HUES64 (cell line): Measurements from ENCODE around the gene DNAH8.

ENCODE experiments used
- H3K27ac ChIP-seq: 2 replicates; pipeline ENCODE4 v1.7.0; 2013; ENCODE audit warnings: low read depth, low read length, inconsistent platforms
- H3K27me3 ChIP-seq: 2 replicates; pipeline ENCODE4 v1.6.1; 2013; ENCODE audit warnings: mild to moderate bottlenecking, low read length; ENCODE audit not compliant: insufficient read depth
- H3K36me3 ChIP-seq: 2 replicates; pipeline ENCODE4 v1.6.1; 2013; ENCODE audit warnings: mild to moderate bottlenecking, low read length; ENCODE audit not compliant: insufficient read depth
- H3K4me1 ChIP-seq: 2 replicates; pipeline ENCODE4 v1.6.1; 2013; ENCODE audit warnings: mild to moderate bottlenecking, low read length, moderate library complexity; ENCODE audit not compliant: insufficient read depth
- H3K4me3 ChIP-seq: 2 replicates; pipeline ENCODE4 v1.5.1; 2013; ENCODE audit warnings: mild to moderate bottlenecking, low read length, moderate library complexity
- H3K9ac ChIP-seq: 2 replicates; pipeline ENCODE4 v1.6.1; 2013; ENCODE audit warnings: mild to moderate bottlenecking, low read depth, low read length
- H3K9me3 ChIP-seq: 2 replicates; pipeline ENCODE4 v1.6.1; 2013; ENCODE audit warnings: low read depth, low read length; ENCODE audit not compliant: insufficient read depth
- WGBS: fragments of 150-250, 120-280 bp; methylation state at CpG from one replicate; pipeline ENCODE4 v1.1.7; 2013; ENCODE audit warnings: missing lambda C conversion rate; 5-methylcytosine and 5-hydroxymethylcytosine counted together

DNAH8 gene

GRCh38 chr6:38976801-38977500 is 261.8 kb downstream of the DNAH8 start:
- peaks cover 14% of the 10 kb centered on the region for H3K4me1 ChIP-seq
- H3K27me3 ChIP-seq: no peaks in the 10 kb centered on the region
- H3K27ac ChIP-seq: no peak overlapping the region
- no peak overlapping the region for H3K9ac ChIP-seq
- no peaks in the 10 kb centered on the region for H3K9me3 ChIP-seq
- H3K36me3 ChIP-seq: no peaks in the 10 kb centered on the region
- H3K4me3 ChIP-seq: no peak overlapping the region
- WGBS: 66% methylated on average over 6 of the region's 6 CpGs

DNA sequence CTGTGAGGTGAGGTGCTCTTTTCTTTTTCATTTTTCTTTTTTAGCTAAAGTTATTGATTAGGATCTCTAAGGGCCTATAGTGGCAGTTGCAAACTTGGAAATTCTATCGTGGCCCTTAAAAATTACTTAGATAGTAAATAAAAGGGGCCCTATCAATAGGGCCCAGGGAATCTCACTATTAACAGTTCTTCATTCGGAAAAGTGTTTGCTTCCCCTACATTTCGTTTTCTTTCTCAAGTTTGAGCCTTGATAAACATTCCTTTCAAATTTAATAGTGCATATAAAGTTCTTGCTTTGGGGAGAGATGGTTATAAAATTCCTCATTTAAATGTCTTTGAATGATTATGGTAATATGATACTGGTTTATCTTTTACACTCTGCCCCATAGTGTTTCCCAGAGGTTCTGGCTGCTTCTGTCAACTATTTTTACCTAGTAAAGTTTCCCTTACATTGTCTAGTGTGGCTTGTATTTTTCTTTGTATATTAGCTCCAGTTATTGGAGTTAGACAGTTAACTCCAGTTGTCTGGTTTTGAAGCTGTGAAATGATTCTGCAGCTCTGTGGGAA is 263.1 kb downstream of the DNAH8 start:
- H3K9ac ChIP-seq: no peak overlapping the region
- WGBS: 79% methylated on average over 3 of the region's 3 CpGs
- H3K36me3 ChIP-seq: no peaks in the 10 kb centered on the region
- H3K4me3 ChIP-seq: no peak overlapping the region
- no peaks in the 10 kb centered on the region for H3K27me3 ChIP-seq
- peaks cover 22% of the 10 kb centered on the region for H3K4me1 ChIP-seq
- H3K27ac ChIP-seq: no peak overlapping the region
- no peaks in the 10 kb centered on the region for H3K9me3 ChIP-seq

- no peak overlapping the region for H3K4me3 ChIP-seq
- no peak overlapping the region for H3K27ac ChIP-seq
- no peak overlapping the region for H3K9ac ChIP-seq
- H3K27me3 ChIP-seq: no peaks in the 10 kb centered on the region
- no peaks in the 10 kb centered on the region for H3K9me3 ChIP-seq
- no peaks in the 10 kb centered on the region for H3K36me3 ChIP-seq
- 38% methylated on average over 2 of the region's 2 CpGs for WGBS
- peaks cover 12% of the 10 kb centered on the region for H3K4me1 ChIP-seq
These were observed 267.4 kb downstream of the DNAH8 start for GRCh38 chr6:38982470-38982869.

DNA sequence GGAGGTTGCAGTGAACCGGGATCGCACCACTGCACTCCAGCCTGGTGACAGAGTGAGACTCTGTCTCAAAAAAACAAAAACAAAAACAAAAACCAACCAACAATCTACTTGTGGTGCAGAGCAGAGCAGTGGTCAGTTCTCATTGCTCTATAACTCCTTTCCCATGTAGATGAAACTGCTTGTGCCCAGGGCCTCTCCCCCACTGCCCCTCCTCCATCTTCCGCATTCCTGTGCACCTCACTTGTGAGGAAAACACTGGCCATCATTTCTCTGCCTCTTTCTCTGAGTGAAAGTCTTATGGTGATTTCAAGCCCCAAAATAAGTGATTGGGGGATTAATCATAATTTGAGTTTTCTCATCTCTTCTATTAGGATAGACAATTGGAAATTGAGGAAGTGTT is 269.6 kb downstream of the DNAH8 start:
- Histone ChIP-seq H3K36me3 (no peaks in the 10 kb centered on the region), H3K9ac (no peak overlapping the region), H3K27me3 (no peaks in the 10 kb centered on the region), H3K27ac (no peak overlapping the region), H3K4me3 (no peak overlapping the region), H3K4me1 (peaks cover 8% of the 10 kb centered on the region), H3K9me3 (no peaks in the 10 kb centered on the region)
- 81% methylated on average over 3 of the region's 3 CpGs for WGBS

GRCh38 chr6:38985839-38986238 is 270.7 kb downstream of the DNAH8 start:
- no peak overlapping the region for H3K9ac ChIP-seq
- H3K4me3 ChIP-seq: no peak overlapping the region
- H3K4me1 ChIP-seq: peaks cover 8% of the 10 kb centered on the region
- WGBS: 89% methylated on average over 2 of the region's 3 CpGs
- H3K9me3 ChIP-seq: no peaks in the 10 kb centered on the region
- H3K27me3 ChIP-seq: no peaks in the 10 kb centered on the region; the same call in 1 of the 2 replicates
- no peaks in the 10 kb centered on the region for H3K36me3 ChIP-seq
- H3K27ac ChIP-seq: no peak overlapping the region

DNA sequence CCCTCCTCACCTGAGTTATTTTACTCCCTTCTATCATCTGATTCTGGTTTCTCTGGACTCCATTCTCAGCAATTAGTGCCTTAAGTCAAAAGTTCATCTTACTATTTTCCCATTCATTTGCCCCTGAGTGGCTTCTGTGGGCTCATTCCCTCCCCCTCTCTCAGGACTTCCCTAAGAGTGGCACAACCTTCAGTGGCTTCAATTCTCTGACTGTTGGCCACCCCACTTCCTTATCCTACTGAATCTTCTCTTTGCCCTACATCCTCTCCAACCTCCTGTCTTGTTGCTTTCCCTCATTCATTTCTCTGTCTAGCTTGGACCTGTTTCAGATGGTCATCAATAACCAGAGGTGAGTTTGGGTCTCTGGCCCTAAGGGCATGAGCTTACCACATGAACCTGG is 272.4 kb downstream of the DNAH8 start:
- Histone ChIP-seq H3K36me3 (no peaks in the 10 kb centered on the region), H3K4me3 (no peak overlapping the region), H3K27me3 (no peaks in the 10 kb centered on the region; the same call in 1 of the 2 replicates), H3K27ac (no peak overlapping the region), H3K9ac (no peak overlapping the region), H3K9me3 (no peaks in the 10 kb centered on the region), H3K4me1 (peaks cover 3% of the 10 kb centered on the region; the same call in 1 of the 2 replicates)

- Histone ChIP-seq H3K27ac (no peak overlapping the region), H3K9me3 (no peaks in the 10 kb centered on the region), H3K4me1 (no peaks in the 10 kb centered on the region; the same call in 1 of the 2 replicates), H3K27me3 (no peaks in the 10 kb centered on the region; the same call in 1 of the 2 replicates), H3K4me3 (no peak overlapping the region), H3K36me3 (no peaks in the 10 kb centered on the region), H3K9ac (no peak overlapping the region)
- 78% methylated on average over 8 of the region's 8 CpGs for WGBS
These were observed 273.8 kb downstream of the DNAH8 start for GRCh38 chr6:38988736-38989449.

DNA sequence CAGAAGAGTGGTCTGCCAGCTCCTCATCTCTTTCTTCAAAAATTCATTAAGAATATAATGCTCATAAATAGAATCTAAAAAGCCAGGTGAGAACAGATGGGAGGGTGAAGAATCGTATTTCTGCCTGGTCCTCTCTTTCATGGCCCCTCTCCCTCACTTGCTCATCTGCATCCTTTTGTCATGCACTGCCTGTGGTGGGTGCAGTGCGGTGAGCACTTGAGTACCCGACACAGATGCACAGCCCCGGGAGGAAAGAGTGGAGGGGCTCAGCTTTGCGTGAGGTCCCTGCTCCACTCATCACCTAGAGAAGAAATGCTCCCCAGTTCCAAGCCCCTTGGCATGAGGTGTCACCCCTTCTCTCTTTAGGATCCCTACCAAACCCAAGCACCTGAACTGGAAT is 275.4 kb downstream of the DNAH8 start:
- no peaks in the 10 kb centered on the region for H3K36me3 ChIP-seq
- WGBS: 27% methylated on average over 5 of the region's 5 CpGs
- no peaks in the 10 kb centered on the region; the same call in 1 of the 2 replicates for H3K27me3 ChIP-seq
- H3K4me3 ChIP-seq: no peak overlapping the region
- H3K9me3 ChIP-seq: no peaks in the 10 kb centered on the region
- H3K4me1 ChIP-seq: no peaks in the 10 kb centered on the region; the same call in 1 of the 2 replicates
- no peak overlapping the region for H3K9ac ChIP-seq
- H3K27ac ChIP-seq: no peak overlapping the region

DNA sequence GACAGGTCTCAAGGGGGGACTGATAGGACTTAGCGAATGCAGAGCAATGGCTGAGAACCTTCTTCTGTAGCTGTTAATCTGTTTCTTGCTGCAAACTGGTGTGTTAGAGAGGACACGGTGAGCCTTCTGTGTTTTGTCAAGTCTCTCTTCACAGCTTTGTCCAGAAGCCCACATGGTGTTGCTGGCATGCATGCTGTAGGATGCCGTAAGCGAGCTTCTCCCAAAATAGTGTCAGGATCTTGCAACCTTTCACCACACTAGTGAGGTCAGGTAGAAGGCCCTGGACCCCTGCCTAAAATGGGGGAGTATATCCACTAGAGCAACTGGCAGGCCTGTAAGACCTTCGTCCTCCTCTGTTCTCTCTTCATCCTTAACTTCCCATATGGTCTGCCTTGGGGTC is 281.6 kb downstream of the DNAH8 start:
- 65% methylated on average over 5 of the region's 5 CpGs for WGBS
- Histone ChIP-seq H3K9me3 (no peaks in the 10 kb centered on the region), H3K9ac (no peak overlapping the region), H3K27ac (no peak overlapping the region), H3K36me3 (no peaks in the 10 kb centered on the region), H3K4me1 (no peaks in the 10 kb centered on the region), H3K4me3 (no peak overlapping the region), H3K27me3 (peaks cover 6% of the 10 kb centered on the region; the same call in 1 of the 2 replicates)

DNA sequence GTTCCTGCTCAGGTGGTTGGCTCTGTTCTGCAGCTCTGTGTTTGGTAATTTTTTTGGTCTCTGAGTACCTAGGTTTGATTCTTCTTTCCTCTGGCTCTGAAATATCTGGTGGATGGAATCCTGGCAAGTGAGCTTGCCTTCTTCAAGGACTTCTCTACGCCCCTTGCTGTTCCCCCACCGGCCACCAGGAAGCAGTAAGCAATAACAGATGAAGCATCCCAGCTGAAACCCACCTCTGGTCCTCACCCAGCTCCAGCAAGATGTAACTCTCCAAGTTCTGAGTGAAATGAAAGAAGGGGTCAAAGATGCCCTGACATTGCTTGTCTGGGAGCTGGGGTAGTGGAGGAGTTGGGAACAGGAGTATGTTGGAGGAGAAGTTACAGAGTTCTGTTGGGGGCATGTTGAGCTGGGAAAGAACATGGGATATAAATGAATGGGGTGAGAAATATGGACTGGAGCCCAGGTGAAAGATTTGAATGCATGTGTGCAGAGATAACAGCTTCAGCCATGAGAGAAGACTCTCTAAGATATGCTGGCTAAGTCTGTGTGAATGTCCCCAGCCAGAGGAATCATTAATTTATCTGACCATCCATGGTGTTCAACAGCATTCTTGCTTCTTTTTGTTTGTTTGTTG is 282.1 kb downstream of the DNAH8 start:
- H3K4me1 ChIP-seq: no peaks in the 10 kb centered on the region
- peaks cover 6% of the 10 kb centered on the region; the same call in 1 of the 2 replicates for H3K27me3 ChIP-seq
- 8% methylated on average over 2 of the region's 2 CpGs for WGBS

GRCh38 chr6:39003072-39003471 is 288.0 kb downstream of the DNAH8 start:
- WGBS: 12% methylated on average over 3 of the region's 3 CpGs
- H3K9ac ChIP-seq: no peak overlapping the region
- peaks cover 6% of the 10 kb centered on the region; the same call in 1 of the 2 replicates for H3K27me3 ChIP-seq
- H3K4me1 ChIP-seq: no peaks in the 10 kb centered on the region
- H3K27ac ChIP-seq: no peak overlapping the region
- no peaks in the 10 kb centered on the region for H3K36me3 ChIP-seq
- H3K4me3 ChIP-seq: no peak overlapping the region
- H3K9me3 ChIP-seq: no peaks in the 10 kb centered on the region

More for the DNA sequence above, 282.1 kb downstream of the DNAH8 start:
- no peak overlapping the region for H3K4me3 ChIP-seq
- no peaks in the 10 kb centered on the region for H3K36me3 ChIP-seq
- no peak overlapping the region for H3K9ac ChIP-seq
- H3K27ac ChIP-seq: no peak overlapping the region
- no peaks in the 10 kb centered on the region for H3K9me3 ChIP-seq
